GM23248 (cell line): ENCODE measurements around the gene UBE2G1.

Source experiments
- EZH2 ChIP-seq: fragments of 200-600 bp; sonication (generic); IDR thresholded peaks from 2 replicates; pipeline ENCODE4 v1.6.1; 2018; ENCODE audit warnings: antibody characterized with exemption, mild to moderate bottlenecking; ENCODE audit not compliant: insufficient read depth, poor library complexity, severe bottlenecking
- EZH2phosphoT487 ChIP-seq: fragments of 200-600 bp; sonication (generic); IDR thresholded peaks from 2 replicates; pipeline ENCODE4 v1.6.1; 2018; ENCODE audit warnings: antibody characterized with exemption, moderate library complexity, mild to moderate bottlenecking, low read depth; ENCODE audit not compliant: insufficient read depth

GRCh38 chr17:4256952-4257351 is 109.5 kb downstream of the UBE2G1 start:
- TF ChIP-seq EZH2phosphoT487 (no peak), EZH2 (no peak)
